COLO668 (cell line): ENCODE results near the gene DDRGK1.
"Not testable (repeated sequence)": the region's sequence is repeated elsewhere in the genome, so short reads cannot be mapped to it uniquely, and the experiment has no call there.

Experiments used
- DNase-seq: peaks from one replicate; lab custom pipeline; 2025; ENCODE audit not compliant: unreplicated experiment; lab: John Stamatoyannopoulos, UW

DDRGK1 gene

DNA sequence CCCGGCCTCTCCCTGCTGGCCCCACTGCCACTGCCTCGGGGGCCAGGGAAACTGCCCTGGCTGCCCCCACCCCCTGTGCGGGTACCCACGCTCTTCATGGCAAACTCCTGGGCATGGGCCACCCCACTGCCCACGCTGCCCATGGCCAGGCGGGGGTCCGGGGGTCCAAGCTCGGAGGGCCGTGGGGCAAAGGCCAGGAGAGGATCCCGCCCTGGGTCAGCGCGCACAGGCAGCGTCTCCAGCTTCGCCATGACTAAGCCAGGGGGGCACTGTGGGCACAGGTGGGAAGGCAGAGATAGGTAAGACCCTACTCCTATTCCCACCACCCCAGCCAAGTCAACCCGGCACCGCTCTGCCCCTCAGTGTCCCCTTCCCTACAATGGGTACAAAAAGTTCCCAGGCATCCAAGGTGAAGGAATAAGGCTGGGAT lies 37.6 kb downstream of the DDRGK1 start:
- no peak for DNase-seq

GRCh38 chr20:3166338-3166912 lies 38.1 kb downstream of the DDRGK1 start:
- DNase-seq = no peak

GRCh38 chr20:3165473-3166337 lies 38.8 kb downstream of the DDRGK1 start:
- peak; percentile 94 for DNase-seq

GRCh38 chr20:3164763-3165410 lies 39.6 kb downstream of the DDRGK1 start:
- peak; percentile 56 for DNase-seq

- no peak for DNase-seq
These were observed 40.3 kb downstream of the DDRGK1 start for GRCh38 chr20:3164043-3164762.

DNA sequence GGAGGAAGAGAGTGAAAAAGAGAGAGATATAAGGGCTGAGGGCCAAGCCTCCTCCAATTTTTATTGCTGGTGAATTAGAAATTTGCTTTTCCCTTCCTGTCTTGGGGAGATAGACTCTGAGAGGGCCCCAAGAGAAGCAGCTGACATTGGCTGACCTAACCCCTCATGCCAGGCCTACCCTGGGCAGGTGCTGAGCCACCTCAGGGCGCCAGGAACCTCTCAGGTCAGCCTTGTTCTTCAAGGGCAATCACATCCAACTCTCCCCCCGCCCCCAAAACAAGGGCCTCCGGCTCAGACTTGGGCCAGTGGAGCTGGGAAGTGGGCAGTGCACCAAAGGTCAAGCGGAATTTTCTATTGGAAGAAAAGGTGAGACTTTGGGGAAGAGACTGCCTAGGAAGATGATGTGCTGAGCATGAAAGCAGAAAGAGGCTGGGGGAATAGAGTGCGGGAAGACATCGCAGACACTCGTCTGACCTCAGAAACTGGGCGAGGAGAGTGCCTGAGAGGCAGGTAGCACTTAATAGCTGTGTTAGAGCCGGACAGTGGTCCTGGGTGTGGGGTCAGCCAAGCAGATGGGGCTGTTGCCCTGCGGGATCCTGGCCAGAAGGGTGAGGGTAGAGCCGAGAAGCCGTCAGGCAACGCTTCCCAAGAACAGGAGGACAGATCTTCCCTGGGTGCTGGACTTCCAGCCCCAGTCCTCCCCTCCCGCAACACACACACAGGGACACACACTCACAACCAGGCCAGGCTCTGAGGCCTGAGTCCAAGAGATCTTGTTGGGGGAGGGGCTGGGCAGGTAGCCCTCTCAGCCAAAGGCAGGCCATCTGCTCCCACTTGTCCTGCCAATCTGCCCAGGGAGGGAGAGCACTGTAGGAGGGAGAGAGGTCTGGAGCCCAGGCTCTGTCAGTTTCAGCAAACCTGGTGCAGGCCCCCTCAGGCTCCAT lies 41.1 kb downstream of the DDRGK1 start:
- peak; percentile 57 for DNase-seq

DNA sequence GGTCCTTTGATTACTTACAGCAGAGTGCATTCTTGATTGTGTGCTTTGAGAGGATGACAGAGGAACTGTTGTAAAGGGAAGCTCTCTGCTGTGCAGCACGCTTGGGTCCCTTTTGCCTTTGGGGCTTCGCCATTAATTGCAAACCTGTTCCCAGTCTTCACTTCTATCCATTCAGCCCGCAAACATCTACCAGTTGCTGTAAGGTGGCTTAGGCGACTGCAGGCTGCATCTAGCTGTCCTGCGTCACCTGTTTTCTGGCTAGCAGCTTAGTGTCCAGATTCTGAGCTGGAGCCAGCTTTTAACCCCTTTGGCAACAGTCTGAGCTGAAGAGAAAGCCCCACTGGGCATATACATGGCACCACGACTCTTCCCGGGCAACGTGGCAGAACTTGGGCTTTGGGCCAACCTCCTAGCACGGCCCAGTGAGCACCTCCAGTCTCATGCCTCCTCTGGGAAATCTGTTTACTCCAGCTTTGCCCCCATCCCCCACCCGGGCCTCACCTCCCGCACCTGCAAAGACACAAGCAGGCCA lies 42.3 kb downstream of the DDRGK1 start:
- peak; percentile 95 for DNase-seq

DNA sequence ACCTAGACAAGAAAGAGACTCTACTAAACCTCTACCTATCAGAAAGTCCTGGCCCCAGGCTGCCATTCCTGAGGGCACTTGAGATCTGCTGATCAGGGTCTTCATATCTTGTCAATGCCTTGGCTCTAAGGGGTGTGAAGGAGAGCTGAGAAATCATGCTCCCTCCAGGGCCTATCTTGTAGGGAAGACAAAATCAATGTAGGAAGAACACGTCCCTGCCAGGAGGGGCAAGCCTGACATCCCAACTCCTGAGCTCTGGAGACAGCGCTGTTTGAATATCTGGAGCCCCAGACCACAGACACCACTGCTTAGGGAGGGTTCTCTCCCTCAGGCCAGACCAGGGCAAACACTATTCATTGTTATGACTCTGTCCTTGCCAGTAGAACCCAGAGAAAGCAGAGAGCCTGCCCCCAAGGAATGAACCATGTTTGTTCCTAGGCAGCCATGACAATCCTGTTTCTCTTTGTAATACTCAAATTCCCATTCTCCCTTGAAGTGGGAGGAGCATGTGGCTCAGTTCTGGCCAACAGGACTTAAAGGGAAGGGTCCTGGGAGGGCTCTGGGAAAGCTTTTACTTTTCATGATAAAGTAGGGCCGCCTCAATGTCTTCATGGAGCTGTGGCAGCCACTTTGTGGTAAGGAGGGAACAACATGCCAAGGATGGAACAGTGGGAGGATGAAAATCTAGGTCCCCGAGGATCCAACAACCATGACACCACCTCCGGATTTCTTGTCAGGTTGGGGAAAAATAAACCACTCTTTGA lies 43.0 kb downstream of the DDRGK1 start:
- DNase-seq = no peak

DNA sequence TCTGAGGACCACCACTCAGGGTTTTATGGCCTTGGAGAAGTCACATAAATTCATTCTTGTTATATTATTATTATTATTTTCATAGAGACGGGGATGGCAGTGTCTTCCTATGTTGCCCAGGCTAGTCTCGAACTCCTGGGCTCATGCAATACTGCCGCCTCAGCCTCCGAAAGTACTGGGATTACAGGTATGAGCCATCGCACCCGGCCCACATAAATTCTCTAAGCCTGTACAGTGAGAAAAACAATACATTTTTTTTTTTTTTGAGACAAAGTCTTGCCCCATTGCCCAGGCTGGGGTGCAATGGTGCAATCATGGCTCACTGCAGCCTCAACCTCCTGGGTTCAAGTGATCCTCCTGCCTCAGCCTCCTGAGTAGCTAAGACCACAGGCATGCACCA lies 44.1 kb downstream of the DDRGK1 start:
- no peak for DNase-seq

- DNase-seq = no peak
These were observed 45.5 kb downstream of the DDRGK1 start for GRCh38 chr20:3158968-3159431.

GRCh38 chr20:3157817-3158216 lies 46.7 kb downstream of the DDRGK1 start:
- no peak for DNase-seq

DNA sequence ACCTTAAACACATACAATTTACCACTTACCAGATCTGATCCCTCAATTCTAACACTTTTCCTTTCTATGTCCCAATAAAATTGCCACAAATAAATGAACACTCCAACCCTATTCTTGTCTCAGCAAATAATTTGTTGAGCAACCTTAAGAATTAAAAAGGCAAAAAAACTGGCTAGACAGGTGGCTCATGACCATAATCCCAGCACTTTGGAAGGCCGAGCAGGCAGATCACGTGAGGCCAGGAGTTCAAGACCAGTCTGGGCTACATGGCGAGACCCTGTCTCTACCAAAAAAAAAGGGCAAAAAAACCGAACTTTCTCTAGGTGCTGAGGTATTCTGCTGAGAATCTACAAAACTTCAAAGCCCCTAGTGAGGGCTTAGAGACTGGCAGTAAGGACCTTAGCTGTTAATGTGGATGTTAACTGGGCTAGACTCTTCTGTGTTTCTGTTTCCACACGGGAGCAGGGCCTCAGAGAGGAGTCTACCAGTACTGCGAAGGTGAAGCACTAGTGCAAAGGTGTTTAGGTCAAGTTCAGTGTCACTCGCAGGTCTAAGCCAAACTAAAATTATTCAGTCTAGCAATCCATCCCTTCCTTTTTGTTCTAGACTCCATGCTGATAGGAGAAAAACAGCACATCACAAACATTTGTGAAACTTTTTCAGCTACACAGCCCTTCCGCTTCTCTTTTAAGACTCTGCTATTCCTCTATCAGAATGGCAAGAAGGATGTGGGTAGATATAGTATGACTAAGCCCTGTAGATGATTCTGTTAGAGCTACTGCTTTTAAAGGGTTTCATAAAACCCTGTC lies 47.5 kb downstream of the DDRGK1 start:
- no peak for DNase-seq

DNA sequence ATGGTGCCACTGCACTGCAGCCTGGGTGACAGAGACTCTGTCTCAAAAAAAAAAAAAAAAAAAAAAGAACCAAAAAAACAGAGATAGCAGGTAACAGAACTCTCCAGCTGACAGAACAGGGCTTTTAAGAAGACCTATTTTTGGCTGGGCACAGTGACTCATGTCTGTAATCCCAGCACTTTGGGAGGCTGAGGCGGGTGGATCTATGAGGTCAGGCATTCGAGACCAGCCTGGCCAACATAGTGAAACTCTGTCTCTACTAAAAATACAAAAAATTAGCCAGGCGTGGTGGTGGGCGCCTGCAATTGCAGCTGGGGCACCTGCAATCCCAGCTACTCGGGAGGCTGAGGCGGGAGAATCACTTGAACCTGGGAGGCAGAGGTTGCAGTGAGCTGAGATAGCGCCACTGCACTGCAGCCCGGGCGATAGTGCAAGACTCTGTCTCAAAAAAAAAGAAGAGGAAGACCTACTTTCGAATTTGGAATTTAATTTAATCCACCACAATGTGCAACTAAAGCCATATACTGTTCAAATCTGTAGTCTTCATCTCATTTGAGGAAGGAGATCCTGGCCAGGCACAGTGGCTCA lies 52.3 kb downstream of the DDRGK1 start:
- not testable (repeated sequence) for DNase-seq

DNA sequence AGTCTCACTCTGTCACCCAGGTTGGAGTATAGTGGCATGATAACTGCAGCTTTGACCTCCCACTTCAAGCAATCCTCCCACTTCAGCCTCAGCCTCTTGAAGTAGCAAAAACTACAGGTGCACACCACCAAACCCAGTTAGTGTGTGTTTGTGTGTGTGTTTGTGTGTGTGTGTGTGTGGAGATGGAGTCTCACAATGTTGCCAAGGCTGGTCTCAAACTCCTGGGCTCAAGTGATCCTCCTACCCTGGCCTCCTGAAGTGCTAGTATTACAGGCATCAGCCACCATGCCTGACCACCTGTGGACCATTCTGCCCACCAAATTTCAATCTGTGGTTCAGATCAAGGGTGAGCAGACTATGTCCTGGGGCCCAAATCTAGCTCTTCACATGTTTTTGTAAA lies 53.6 kb downstream of the DDRGK1 start:
- DNase-seq = no peak

DNA sequence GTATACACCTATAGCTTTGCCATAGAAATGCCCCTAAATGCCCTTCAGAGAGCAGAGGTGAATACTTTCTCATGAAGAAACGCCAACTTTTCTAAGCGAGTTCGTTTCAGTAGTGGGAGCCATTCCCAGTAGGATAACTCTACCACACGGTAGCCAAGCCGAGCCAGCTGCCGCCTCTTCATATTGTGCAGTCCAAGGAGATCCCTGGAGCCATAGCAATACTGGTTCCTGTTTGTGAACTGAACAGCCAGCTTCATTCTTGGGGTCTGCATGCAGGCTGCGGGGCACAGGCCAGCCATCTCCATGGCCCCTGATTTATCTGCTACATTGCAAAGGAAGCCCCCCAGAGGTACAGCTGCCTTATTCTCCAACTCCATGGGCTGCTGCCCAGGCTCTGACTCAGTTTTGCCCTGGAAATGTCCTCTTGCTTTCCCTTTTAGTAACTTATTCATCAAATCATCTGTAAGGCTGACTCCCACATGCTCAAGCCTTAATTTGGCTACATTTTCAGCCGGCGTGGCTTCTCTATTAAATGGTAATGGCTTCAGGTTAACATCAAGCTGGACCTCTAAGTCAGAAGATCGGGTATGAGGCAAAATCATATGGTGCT lies 57.6 kb downstream of the DDRGK1 start:
- DNase-seq = no peak

GRCh38 chr20:3141757-3142156 lies 62.7 kb downstream of the DDRGK1 start:
- DNase-seq = no peak
